GM18907 (cell line): ENCODE results near the gene CYP4F12.

Source experiments
- ATAC-seq: cut with Tn5 transposase; IDR thresholded peaks from one replicate; pipeline ENCODE4 v1.9.1; 2021; ENCODE audit warnings: mild to moderate bottlenecking, moderate library complexity; ENCODE audit not compliant: unreplicated experiment

The CYP4F12 gene

GRCh38 chr19:15672580-15673175 lies at the start of gene CYP4F12:
Gene CYP4F12 (plus strand): TSS chr19:15673087. CDS start chr19:15673530, 443 bp downstream.
- no peak for ATAC-seq

- no peak for ATAC-seq
Observed at GRCh38 chr19:15623711-15624318, 49.1 kb upstream of the CYP4F12 start.

GRCh38 chr19:15628236-15629002 lies 44.5 kb upstream of the CYP4F12 start:
- no peak for ATAC-seq

GRCh38 chr19:15629003-15629880 lies 43.6 kb upstream of the CYP4F12 start:
- no peak for ATAC-seq

GRCh38 chr19:15631817-15632216 lies 41.1 kb upstream of the CYP4F12 start:
- ATAC-seq, result no peak

- no peak for ATAC-seq
Observed at GRCh38 chr19:15633082-15633835, 39.6 kb upstream of the CYP4F12 start.

- no peak for ATAC-seq
Observed at GRCh38 chr19:15634105-15634504, 38.8 kb upstream of the CYP4F12 start.

GRCh38 chr19:15635016-15635805 lies 37.7 kb upstream of the CYP4F12 start:
- no peak for ATAC-seq

GRCh38 chr19:15636026-15636425 lies 36.9 kb upstream of the CYP4F12 start:
- ATAC-seq, result no peak

- no peak for ATAC-seq
Observed at GRCh38 chr19:15639596-15639995, 33.3 kb upstream of the CYP4F12 start.

GRCh38 chr19:15640294-15640903 lies 32.5 kb upstream of the CYP4F12 start, which contains the start of gene CYP4F3:
Gene CYP4F3 (plus strand): TSS chr19:15640897. CDS start chr19:15641416, 519 bp downstream.
- no peak for ATAC-seq

GRCh38 chr19:15640904-15641597 lies 31.8 kb upstream of the CYP4F12 start:
- ATAC-seq, result no peak

GRCh38 chr19:15641901-15642491 lies 30.9 kb upstream of the CYP4F12 start:
- no peak for ATAC-seq

GRCh38 chr19:15642807-15643206 lies 30.1 kb upstream of the CYP4F12 start:
- ATAC-seq, result no peak

GRCh38 chr19:15643387-15643786 lies 29.5 kb upstream of the CYP4F12 start:
- ATAC-seq, result no peak

GRCh38 chr19:15644066-15644741 lies 28.7 kb upstream of the CYP4F12 start:
- ATAC-seq, result no peak

GRCh38 chr19:15644816-15645215 lies 28.1 kb upstream of the CYP4F12 start:
- ATAC-seq, result no peak

GRCh38 chr19:15649526-15649925 lies 23.4 kb upstream of the CYP4F12 start:
- no peak for ATAC-seq
